Neutrophil (primary cell): ENCODE data around the gene ANKRD11.

Experiments used
- H3K27ac ChIP-seq: fragments of 200-600 bp; sonication (generic); 2 replicates; pipeline ENCODE4 v1.5.1; 2016; ENCODE audit warnings: mild to moderate bottlenecking, moderate library complexity
- H3K27me3 ChIP-seq: fragments of 200-600 bp; sonication (generic); 2 replicates; pipeline ENCODE4 v1.6.0; 2016; ENCODE audit warnings: mild to moderate bottlenecking
- H3K36me3 ChIP-seq: fragments of 200-600 bp; sonication (generic); 2 replicates; pipeline ENCODE4 v1.5.1; 2017
- H3K4me1 ChIP-seq, 2 experiments: fragments of 200-600 bp in 1 of 2; sonication (generic) in 1 of 2; 1 replicate in 1 of 2; 2 replicates in 1 of 2; pipeline versions ENCODE4 v1.5.1 to v1.6.1; 2013 to 2016; ENCODE audit warnings: low read depth in 1 of 2, low read length in 1 of 2, mild to moderate bottlenecking in 1 of 2, moderate library complexity in 1 of 2; ENCODE audit not compliant: control insufficient read depth in 1 of 2, insufficient read depth in 1 of 2
- H3K4me3 ChIP-seq, 2 experiments: fragments of 200-600 bp in 1 of 2; sonication (generic) in 1 of 2; 1 replicate in 1 of 2; 2 replicates in 1 of 2; pipeline ENCODE4 v1.5.1; 2013 to 2016; ENCODE audit warnings: low read depth in 1 of 2, low read length in 1 of 2, mild to moderate bottlenecking in 1 of 2, moderate library complexity in 1 of 2
- H3K9me3 ChIP-seq: fragments of 200-600 bp; sonication (generic); 2 replicates; pipeline ENCODE4 v1.5.1; 2016
- CTCF ChIP-seq: fragments of 200-600 bp; sonication (generic); IDR thresholded peaks from 2 replicates; pipeline ENCODE4 v1.5.1; 2016; ENCODE audit warnings: antibody characterized with exemption

ANKRD11 gene

GRCh38 chr16:89374393-89374960 lies 115.9 kb downstream of the ANKRD11 start:
- Histone ChIP-seq H3K27ac (peak overlapping the region; percentile 32), H3K27me3 (no peaks in the 10 kb centered on the region), H3K36me3 (peaks cover 18% of the 10 kb centered on the region), H3K4me3 (no peak overlapping the region), H3K9me3 (no peaks in the 10 kb centered on the region), H3K4me1 (no peaks in the 10 kb centered on the region)
- no peak for TF ChIP-seq CTCF

DNA sequence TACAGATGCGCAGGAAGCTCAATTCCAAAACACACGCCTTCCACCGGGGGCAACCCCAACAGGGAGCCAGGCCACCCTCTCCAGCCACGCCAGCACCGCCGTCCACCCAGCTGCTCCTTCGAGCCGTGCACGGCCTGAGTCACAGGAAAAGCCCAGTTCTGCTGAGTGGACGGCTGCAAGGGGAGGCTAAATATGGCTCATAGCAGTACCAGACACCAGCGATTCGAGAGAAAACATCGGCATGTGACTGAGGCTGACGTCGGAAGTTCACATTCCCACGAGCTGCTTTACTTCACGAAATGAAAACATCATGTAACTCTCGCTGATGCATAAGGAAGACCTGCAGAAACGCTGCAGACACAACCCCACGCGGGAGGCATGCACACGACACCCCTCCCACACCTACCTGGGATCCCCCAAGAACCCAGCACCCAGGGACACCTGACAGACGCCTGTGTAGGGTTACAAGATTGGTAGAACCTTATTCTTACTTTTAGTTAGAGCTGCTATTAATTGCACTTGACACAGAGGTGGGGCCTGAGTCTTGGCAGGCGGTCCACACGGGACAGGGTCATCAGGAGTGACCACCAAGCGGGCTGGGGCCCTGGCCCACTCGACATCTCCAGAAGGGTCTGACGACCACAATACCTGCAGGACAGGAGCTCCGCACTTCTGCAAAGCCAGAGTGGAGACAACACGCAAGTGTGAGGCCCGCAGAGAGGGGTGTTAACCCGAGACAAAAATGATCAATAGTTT lies 116.8 kb downstream of the ANKRD11 start:
- Histone ChIP-seq H3K27me3 (no peaks in the 10 kb centered on the region), H3K36me3 (peaks cover 18% of the 10 kb centered on the region), H3K4me3 (no peak overlapping the region), H3K27ac (no peak overlapping the region), H3K9me3 (no peaks in the 10 kb centered on the region), H3K4me1 (no peaks in the 10 kb centered on the region)
- no peak for TF ChIP-seq CTCF

DNA sequence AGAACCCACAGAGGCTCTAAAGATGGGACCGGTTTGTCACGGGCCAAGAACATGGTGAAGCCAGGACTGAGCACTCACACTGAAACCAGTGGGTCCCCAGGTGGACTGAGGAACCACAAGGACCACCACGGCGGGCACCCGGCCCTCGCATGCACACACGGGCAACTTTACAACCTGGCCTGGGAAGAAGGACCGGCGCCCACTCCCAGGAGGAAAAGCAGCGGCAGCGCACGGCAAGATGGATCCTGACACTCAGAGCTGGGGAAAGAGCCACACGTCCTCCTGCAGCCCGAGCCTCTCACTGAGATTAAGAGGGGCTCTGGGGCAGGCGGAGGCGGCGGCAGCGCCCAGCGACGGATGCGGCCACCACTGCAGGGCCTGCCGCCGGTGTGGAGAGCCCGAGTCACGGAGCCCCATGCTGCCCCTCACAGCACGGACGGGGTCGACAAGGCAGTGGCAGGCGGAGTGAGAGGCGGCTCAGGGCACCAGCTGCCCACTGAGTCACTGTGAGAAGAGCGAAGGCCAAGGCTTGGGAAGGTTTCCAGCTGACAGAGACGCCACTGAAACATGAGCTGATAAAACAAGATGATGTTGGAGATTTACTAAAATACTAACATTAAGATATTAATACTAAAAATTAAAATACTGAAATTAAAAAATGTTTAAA lies 118.3 kb downstream of the ANKRD11 start:
- H3K9me3 ChIP-seq = no peaks in the 10 kb centered on the region
- TF ChIP-seq CTCF = no peak
- no peaks in the 10 kb centered on the region for H3K27me3 ChIP-seq
- no peak overlapping the region for H3K4me3 ChIP-seq
- H3K36me3 ChIP-seq = peaks cover 18% of the 10 kb centered on the region
- H3K27ac ChIP-seq = no peak overlapping the region
- no peaks in the 10 kb centered on the region for H3K4me1 ChIP-seq

DNA sequence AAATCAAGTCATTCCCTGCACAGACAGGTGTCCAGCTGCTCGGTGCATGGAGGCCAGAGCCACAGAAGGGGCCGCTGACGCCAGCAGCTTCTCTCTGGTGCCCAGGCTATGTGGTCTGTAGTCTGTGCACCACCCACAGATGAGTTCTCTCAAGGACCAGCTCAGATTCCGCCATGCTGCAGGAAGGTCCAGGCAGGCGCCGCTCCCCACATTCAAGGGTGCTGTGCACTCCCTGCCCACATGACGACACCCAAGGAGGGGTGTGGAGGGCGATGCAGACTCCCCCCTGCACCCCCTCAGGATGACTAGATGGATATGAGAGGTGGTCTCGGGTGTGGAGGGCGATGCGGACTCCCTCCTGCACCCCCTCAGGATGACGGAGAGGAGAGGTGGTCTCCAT lies 119.0 kb downstream of the ANKRD11 start:
- Histone ChIP-seq H3K27me3 (no peaks in the 10 kb centered on the region), H3K36me3 (peaks cover 18% of the 10 kb centered on the region), H3K4me3 (no peak overlapping the region), H3K9me3 (no peaks in the 10 kb centered on the region), H3K4me1 (peaks cover 0 to under 1% of the 10 kb centered on the region in 2 experiments), H3K27ac (no peak overlapping the region)
- no peak for TF ChIP-seq CTCF

DNA sequence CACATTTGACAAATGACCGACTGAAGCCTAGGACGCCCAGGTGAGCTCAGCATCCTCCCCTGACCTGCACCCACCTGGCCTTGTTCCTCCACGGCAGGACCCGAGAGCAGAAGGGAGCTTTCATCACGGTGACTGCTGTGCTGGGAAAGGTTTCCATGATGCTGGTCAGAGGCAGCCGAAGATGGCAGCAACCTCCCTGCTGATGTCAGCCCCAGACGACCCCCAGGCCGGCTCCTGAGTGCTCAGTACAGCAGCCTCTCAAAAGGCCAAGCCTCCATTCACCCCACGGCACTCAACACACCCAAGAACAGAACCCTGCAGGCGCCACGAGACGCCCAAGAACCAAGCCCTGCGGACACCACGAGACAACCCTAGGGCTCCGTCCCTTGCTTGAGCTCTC lies 119.8 kb downstream of the ANKRD11 start:
- H3K4me1 ChIP-seq = peaks cover 2 to 8% of the 10 kb centered on the region in 2 experiments
- H3K9me3 ChIP-seq = no peaks in the 10 kb centered on the region
- no peaks in the 10 kb centered on the region for H3K27me3 ChIP-seq
- H3K4me3 ChIP-seq = no peak overlapping the region
- peak overlapping the region; percentile 15 for H3K27ac ChIP-seq
- peaks cover 18% of the 10 kb centered on the region for H3K36me3 ChIP-seq
- TF ChIP-seq CTCF = no peak
